BE2C (cell line): ENCODE data around the gene DPYD.

Source experiments
- DNase-seq: peaks from one replicate; pipeline ENCODE4 v3.0.0-alpha.2; 2020
- H3K27me3 ChIP-seq: fragments of 250-450 bp; sonication (Bioruptor Pico); 2 replicates; pipeline ENCODE4 v1.5.1; 2020; ENCODE audit warnings: mild to moderate bottlenecking
- H3K36me3 ChIP-seq: fragments of 250-450 bp; sonication (Bioruptor Pico); 2 replicates; pipeline ENCODE4 v1.5.1; 2020; ENCODE audit warnings: mild to moderate bottlenecking
- H3K4me1 ChIP-seq: fragments of 250-450 bp; sonication (Bioruptor Pico); 2 replicates; pipeline ENCODE4 v1.5.1; 2020
- H3K4me3 ChIP-seq: 2 replicates; pipeline ENCODE4 v1.5.1; 2011; ENCODE audit warnings: low read depth, low read length
- H3K9me3 ChIP-seq: fragments of 250-450 bp; sonication (Bioruptor Pico); 2 replicates; pipeline ENCODE4 v1.5.1; 2020
- TF ChIP-seq, protein P1 (sequence below): IDR thresholded peaks from 2 replicates; pipeline ENCODE4 v1.5.1; 2012; ENCODE audit warnings: mild to moderate bottlenecking, low read depth, low read length

DPYD gene

DNA sequence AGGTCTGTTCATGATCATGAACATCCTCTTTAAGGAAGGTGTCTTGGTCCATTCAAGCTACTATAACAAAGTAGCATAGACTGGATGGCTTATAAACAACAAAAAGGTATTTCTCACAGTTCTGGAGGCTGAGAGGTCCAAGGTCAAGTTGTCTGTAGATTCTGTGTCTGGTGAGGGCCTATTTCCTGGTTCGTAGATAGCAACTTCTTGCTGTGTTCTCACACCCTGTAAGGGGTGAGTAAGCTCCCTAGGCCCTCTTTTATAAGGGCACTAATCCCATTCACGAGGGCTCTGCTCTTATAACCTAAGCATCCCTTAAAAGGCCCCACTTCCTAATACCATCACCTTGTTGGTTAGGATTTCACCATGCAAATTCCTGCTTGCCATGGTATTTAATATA lies 851.5 kb downstream of the DPYD start:
- Histone ChIP-seq H3K36me3 (no peaks in the 10 kb centered on the region), H3K4me1 (peaks cover 2% of the 10 kb centered on the region; the same call in 1 of the 2 replicates), H3K9me3 (no peaks in the 10 kb centered on the region), H3K4me3 (no peak overlapping the region), H3K27me3 (no peaks in the 10 kb centered on the region)
- TF ChIP-seq, protein P1, sequence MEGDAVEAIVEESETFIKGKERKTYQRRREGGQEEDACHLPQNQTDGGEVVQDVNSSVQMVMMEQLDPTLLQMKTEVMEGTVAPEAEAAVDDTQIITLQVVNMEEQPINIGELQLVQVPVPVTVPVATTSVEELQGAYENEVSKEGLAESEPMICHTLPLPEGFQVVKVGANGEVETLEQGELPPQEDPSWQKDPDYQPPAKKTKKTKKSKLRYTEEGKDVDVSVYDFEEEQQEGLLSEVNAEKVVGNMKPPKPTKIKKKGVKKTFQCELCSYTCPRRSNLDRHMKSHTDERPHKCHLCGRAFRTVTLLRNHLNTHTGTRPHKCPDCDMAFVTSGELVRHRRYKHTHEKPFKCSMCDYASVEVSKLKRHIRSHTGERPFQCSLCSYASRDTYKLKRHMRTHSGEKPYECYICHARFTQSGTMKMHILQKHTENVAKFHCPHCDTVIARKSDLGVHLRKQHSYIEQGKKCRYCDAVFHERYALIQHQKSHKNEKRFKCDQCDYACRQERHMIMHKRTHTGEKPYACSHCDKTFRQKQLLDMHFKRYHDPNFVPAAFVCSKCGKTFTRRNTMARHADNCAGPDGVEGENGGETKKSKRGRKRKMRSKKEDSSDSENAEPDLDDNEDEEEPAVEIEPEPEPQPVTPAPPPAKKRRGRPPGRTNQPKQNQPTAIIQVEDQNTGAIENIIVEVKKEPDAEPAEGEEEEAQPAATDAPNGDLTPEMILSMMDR, result no peak
- no peak for DNase-seq

DNA sequence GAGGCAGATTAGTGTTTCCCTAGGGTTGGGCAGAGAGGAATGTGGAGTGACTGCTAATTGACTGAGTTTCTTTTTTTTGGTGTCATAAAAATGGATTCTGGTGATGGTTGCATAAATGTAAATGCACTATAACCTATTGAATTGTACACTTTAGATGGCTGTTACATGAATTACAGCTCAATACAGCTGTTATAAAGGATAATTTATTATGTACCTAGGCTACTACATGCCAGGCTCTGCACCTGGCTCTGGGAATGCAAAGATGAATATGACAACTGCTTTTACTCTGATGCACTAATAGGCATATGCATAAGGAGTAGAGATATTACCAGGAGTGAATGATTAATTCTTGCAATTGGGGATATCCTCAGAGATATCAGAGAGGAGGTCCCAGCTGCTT lies 854.0 kb downstream of the DPYD start:
- Histone ChIP-seq H3K4me3 (no peak overlapping the region), H3K4me1 (peaks cover 3% of the 10 kb centered on the region; the same call in 1 of the 2 replicates), H3K27me3 (no peaks in the 10 kb centered on the region), H3K36me3 (no peaks in the 10 kb centered on the region), H3K9me3 (no peaks in the 10 kb centered on the region)
- no peak for DNase-seq
- TF ChIP-seq, protein P1, result no peak

DNA sequence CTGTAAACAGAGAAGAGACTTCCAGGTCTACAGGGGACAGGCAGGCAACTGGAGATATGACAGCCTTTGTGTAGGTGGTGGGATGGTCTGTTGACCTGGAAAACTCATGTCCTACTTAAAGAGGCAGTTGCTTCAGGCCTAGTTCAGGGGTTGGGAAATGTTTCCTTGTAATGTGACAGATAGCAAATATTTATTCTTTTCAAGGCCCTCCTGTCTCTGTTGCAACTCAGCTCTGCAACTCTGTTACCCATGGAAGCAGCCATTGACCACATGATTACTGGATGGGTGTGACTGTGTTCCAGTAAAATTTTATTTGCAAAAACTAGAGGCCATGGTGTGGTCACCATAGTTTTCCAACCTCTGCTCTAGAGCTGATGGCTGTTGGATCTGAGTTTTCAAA lies 857.3 kb downstream of the DPYD start:
- H3K27me3 ChIP-seq, result no peaks in the 10 kb centered on the region
- H3K4me1 ChIP-seq, result peaks cover 3% of the 10 kb centered on the region; the same call in 1 of the 2 replicates
- no peak overlapping the region for H3K4me3 ChIP-seq
- TF ChIP-seq, protein P1, result no peak
- H3K9me3 ChIP-seq, result no peaks in the 10 kb centered on the region; the same call in 1 of the 2 replicates
- DNase-seq, result no peak
- H3K36me3 ChIP-seq, result no peaks in the 10 kb centered on the region

DNA sequence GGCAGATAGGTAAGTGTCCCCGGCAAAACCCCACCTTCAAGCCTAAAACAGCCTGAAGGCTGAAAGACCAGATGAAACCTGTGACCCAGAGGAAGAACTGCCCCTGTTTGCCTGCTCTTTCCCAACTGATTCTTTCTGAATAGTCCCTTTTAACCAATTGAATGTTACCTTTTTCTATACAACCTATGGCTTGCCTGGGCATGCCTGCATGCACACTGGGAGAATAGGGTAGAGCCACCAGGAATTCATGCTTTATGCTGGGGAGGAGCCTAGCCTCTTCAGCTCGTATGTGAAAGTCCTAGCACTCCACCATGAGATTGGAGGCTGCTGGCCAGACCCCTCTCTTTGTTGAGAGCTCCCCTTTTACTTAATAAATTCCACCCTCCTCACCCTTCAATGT lies 859.2 kb downstream of the DPYD start:
- Histone ChIP-seq H3K4me3 (no peak overlapping the region), H3K36me3 (no peaks in the 10 kb centered on the region), H3K4me1 (peaks cover 3% of the 10 kb centered on the region; the same call in 1 of the 2 replicates), H3K9me3 (peaks cover 4% of the 10 kb centered on the region), H3K27me3 (no peaks in the 10 kb centered on the region)
- TF ChIP-seq, protein P1, result no peak
- DNase-seq, result no peak

DNA sequence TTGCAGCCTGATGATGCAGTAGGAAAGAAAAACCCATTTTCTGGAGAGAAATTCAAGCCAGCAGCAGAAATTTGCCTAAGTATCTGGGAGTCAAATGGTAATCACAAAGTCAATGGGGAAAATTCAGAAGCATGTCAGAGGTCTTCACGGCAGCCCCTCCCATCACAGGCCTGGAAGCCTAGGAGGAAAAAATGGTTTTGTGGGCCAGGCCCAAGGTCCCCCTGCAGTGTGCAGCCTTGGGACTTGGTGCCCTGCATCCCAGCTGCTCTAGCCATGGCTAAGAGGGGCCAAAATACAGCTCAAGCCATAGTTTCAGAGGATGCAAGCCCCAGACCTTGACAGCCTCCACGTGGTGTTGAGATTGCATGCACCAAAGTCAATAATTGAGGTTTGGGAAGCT lies 864.4 kb downstream of the DPYD start:
- H3K4me3 ChIP-seq, result no peak overlapping the region
- H3K4me1 ChIP-seq, result no peaks in the 10 kb centered on the region
- H3K9me3 ChIP-seq, result peaks cover 4% of the 10 kb centered on the region
- H3K36me3 ChIP-seq, result no peaks in the 10 kb centered on the region
- TF ChIP-seq, protein P1, result no peak
- DNase-seq, result no peak
- no peaks in the 10 kb centered on the region for H3K27me3 ChIP-seq

DNA sequence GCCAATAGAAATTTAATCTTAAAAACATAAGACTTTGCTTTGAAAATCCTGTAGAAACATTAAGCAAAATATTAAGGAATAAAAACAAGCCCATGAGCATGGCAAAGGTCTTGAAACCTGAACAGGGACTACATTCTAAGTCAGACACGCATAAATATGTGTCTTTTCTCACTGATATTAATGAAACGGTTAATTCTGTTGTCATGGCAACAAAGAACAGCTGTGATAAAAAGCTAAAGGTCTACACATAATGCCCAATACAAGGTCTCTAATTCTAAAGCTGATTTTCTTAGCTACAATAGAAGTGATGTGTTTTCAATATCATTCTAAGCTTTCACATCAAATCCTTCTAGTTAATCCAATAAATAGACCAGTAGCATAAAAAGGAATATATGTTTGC lies 867.6 kb downstream of the DPYD start:
- Histone ChIP-seq H3K27me3 (no peaks in the 10 kb centered on the region), H3K36me3 (no peaks in the 10 kb centered on the region), H3K4me3 (no peak overlapping the region), H3K4me1 (no peaks in the 10 kb centered on the region; the same call in 1 of the 2 replicates), H3K9me3 (peaks cover 4% of the 10 kb centered on the region)
- no peak for DNase-seq
- TF ChIP-seq, protein P1, result no peak
